Measurements from ENCODE around the gene PSG4.
"Not testable (repeated sequence)": the region's sequence is repeated elsewhere in the genome, so short reads cannot be mapped to it uniquely, and the experiment has no call there.

The PSG4 gene

DNA sequence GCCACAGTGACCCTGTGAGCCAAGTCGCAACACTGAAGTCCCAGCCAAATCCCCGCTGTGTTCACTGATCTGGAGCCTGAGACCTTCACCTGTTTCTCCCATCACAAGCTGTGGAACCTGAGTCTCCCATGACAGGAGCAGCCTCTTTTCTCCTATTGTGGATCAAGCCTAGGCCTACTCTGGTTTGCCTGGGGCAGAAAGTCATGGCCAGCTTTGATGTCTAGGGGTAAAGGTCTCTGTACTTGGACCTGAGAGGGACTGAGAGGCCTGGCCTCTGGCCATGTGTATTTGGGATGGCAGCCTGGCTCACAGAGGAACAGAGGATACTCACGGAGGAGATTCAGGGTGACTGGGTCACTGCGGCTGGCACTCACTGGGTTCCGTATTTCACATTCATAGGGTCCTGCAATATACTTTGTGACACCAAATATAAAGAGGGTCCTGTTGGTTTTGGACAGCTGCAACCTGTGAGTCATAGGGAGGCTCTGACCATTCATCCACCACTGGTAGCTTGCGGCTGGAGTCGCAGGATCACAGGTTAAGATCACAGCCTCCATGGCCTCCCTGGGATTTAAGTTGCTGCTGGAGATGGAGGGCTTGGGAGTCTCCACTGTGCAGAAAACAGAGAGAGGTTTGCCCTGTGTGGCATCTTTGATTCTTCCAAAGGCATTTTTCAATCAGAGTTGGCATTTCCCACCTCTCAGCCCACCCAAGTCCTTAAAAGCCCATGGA, 7.6 kb downstream of the PSG4 start:
- DNase-seq = not testable (repeated sequence)

- DNase-seq = not testable (repeated sequence)
Observed at GRCh38 chr19:43194397-43194796, 11.0 kb downstream of the PSG4 start.

DNA sequence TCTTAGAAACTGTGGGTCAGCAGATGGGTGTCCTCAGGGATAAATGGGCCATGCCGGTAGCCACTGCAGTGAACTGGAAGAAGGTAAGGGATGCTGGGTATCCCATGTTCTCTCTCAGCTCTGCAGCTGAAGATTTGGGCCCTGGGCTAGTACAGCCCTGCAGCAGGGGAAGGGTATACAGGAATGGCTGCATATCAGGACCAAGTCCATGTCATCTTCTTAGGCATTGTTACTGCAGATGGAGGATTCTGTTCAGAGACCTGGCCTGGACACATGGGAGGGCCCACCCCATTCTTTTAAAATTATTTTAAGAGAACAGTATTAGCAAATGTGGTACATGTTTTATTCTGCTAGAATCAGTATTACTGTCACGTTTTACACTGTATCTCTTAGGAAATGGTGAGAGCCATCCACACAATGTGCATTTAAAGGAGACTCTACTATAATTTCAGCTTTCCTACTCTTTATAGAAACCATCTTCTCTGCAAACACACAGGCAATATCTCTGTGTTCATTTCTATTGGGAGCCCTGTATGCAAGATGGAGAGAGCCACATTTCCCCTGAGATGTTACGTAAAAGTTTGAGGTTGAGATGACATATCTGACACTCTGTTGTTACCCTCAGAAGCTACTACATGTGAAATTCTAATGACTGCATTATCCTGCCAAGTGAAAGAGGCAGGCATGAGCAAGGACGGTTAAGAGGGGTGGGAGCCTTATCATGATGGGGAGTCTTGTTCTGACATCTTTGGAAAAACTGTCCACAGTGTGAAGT, 12.9 kb downstream of the PSG4 start:
- not testable (repeated sequence) for DNase-seq

DNA sequence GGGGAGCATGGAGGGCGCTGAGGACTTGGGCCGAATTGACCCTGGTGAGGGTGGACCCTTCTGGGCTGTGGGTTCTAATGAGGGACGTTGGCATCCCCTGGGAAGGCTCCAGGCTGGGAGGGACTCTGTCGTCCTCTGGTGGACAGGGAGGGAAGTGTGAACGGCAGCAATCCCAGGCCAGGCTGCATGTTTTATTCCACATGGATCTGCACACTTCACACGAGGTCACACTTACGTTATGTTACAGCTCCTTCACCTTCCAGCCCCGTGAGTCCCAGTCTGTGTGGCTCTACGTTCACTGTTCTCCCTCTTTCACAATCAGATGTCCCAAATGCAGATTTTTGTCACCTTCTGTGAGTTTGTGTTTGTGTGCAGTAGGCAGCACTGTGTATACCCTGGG, 17.3 kb downstream of the PSG4 start:
- not testable (repeated sequence) for DNase-seq

DNA sequence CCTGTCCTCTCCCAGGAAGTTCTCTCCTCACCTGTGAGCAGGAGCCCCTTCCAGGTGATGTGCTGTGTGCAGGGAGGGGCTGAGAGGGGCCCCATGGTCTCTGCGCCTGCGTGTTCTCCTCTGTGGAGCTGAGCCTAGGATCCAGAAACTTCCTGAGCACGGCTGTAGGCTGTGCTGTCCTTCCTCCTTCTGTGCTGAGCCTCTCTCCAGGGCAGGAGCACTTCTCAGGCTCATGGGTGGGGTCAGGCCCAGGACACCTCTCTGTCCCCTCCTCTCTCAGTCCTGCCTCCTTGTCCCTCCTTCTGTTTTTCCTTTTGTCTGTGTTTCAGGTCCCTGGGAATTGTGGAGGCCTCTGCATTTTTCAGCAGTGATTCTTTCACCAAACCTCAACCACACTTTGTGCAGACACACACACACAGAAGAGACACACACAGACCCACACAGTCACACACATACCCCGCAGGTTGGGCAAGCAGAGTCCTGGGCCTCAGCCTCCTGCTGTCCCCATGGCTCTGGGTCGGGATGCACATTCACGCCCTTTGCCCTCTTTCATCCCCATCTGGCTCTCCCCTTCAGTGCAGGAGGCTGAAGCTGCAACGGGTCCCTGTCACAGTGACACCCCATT, 19.0 kb downstream of the PSG4 start, which contains the start of gene PSG5:
PSG5 (minus strand) TSS at position 226 of the 625 bp plus-strand sequence; CDS start at position 95, 131 bp downstream.
- DNase-seq = not testable (repeated sequence)

DNA sequence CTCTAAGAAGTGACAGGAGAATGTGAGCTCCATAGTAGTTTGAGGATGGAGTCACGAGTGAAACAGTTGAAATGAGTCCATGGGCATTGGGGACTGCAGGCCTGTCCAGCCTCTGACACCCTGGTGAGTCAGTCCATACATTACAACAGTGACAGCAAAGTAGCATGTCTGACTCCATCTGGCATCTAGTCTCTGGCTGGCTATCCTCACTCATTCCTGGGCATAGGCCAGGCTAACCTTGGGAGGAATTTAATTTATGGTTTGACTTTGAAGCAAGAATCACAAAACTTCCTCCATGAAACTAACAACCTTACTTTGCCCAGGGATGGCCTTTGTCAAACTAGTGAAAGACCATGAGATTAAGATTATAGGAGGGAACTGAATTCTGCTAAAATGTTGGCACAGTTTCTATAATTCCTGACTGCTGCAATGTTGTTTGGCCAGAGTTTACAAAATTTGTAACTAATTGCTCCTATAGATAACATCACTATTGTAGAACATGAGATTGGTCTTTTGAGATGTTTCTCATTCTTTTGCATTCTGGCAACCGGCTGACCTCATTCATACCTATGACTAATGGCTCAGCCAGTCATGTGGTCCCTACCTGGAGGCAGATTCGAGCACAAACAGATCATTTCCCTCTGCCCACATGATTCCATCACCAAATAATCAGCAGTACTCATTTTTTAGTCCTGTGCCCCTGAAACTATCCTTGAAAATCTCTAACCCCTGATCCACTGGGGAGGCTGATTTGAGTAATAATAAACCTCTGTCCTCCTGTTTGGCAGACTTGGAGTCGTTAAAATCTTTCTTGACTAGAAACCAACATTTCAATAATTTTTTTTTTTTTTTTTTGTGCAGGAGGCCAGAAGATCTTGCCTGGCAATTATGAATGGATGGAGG, 23.3 kb downstream of the PSG4 start:
- not testable (repeated sequence) for DNase-seq

GRCh38 chr19:43179569-43180147, 25.8 kb downstream of the PSG4 start:
- DNase-seq = not testable (repeated sequence)

GRCh38 chr19:43178577-43178976, 26.9 kb downstream of the PSG4 start:
- DNase-seq = not testable (repeated sequence)

GRCh38 chr19:43165906-43166305, 39.5 kb downstream of the PSG4 start:
- DNase-seq = not testable (repeated sequence)

- not testable (repeated sequence) for DNase-seq
Observed at GRCh38 chr19:43163135-43163534, 42.3 kb downstream of the PSG4 start.

GRCh38 chr19:43162261-43162660, 43.2 kb downstream of the PSG4 start:
- DNase-seq = not testable (repeated sequence)

GRCh38 chr19:43152214-43152613, 53.2 kb downstream of the PSG4 start:
- DNase-seq = no peak

GRCh38 chr19:43149788-43150187, 55.6 kb downstream of the PSG4 start:
- not testable (repeated sequence) for DNase-seq

DNA sequence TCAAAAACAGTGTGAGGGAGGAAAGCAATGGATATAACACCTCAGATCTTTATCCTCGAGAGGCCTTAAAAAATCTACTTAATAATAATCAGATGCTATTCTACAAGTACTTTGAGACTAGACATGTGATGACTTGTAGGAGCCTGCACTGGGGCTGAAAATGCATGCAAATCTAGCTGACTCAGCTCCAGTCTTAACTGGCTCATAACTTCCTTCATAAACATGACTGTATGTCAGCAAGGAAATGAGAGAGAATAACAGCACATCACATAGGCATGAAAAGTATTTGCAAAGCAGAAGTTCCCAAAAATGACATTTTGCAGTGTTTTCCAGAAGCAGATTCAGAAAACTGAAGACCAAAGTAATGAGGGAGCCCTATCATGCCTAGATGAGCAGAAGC, 57.2 kb downstream of the PSG4 start:
- no peak for DNase-seq

All from NCI-H2227 treated with DMSO at 0.1 percent for 48 hours (cell line).